Ovary (tissue), 9 donors: ENCODE measurements around the gene ZNF821. TPM values are rescaled to one million over a fixed set of nuclear protein-coding genes. Genes with fewer than 3 reads are reported as not detected.
"Not testable (repeated sequence)": the region's sequence is repeated elsewhere in the genome, so short reads cannot be mapped to it uniquely, and the experiment has no call there.

Experiments
- DNase-seq, 5 donors: peaks; one replicate each; pipeline ENCODE4 v3.0.0-alpha.2; 2019 to 2020
- H3K27ac ChIP-seq, 2 donors: fragments of 200-600 bp; one replicate each; pipeline versions ENCODE4 v1.5.1 to v1.8.0; 2019 to 2022
- H3K27me3 ChIP-seq: fragments of 200-600 bp; one replicate; pipeline ENCODE4 v1.8.0; 2022
- H3K36me3 ChIP-seq: fragments of 200-600 bp; sonication (generic); one replicate; pipeline ENCODE4 v1.5.1; 2019
- H3K4me1 ChIP-seq: one replicate; pipeline ENCODE4 v1.8.1; 2013; ENCODE audit warnings: mild to moderate bottlenecking, moderate library complexity; ENCODE audit not compliant: insufficient read depth
- H3K4me3 ChIP-seq: fragments of 200-600 bp; sonication (generic); one replicate; pipeline ENCODE4 v1.5.1; 2017
- H3K9me3 ChIP-seq, 2 donors: fragments of 200-600 bp in 1 of 2; sonication (generic) in 1 of 2; one replicate each; pipeline versions ENCODE4 v1.5.1 to v1.8.1; 2013 to 2019; ENCODE audit warnings: mild to moderate bottlenecking in 1 of 2, moderate library complexity in 1 of 2
- EP300 ChIP-seq: sonication (generic); formaldehyde crosslinking; IDR thresholded peaks from one replicate; pipeline ENCODE4 v1.6.1; 2017; ENCODE audit warnings: antibody characterized with exemption
- POLR2A ChIP-seq: fragments of 450-650 bp; IDR thresholded peaks from one replicate; pipeline ENCODE4 v1.6.1; 2017; ENCODE audit warnings: antibody characterized with exemption, mild to moderate bottlenecking, moderate library complexity
- WGBS, 3 donors: extraction: QIAGEN DNeasy Blood & Tissue Kit in 1 of 3; methylation state at CpG; one replicate each; pipeline versions ENCODE4 v1.1.5 to v1.1.7; 2013 to 2017; 5-methylcytosine and 5-hydroxymethylcytosine counted together
- intact Hi-C, 4 donors: fragments of 100-400 bp; cut with DNase I; formaldehyde crosslinking; loops; one replicate each; pipeline versions ENCODE4 v1.11.0 to v1.15.1; 2022 to 2023
- polyA plus RNA-seq, 2 donors: library from polyadenylated mRNA; stranded (reverse); fragments of 200-250 nt in 1 of 2; fragments of 350-450 nt in 1 of 2; fragmentation: Illumina TruSeq in 1 of 2; extraction: RNeasy Lipid Tissue Mini Kit (QIAGEN cat#74804) in 1 of 2; gene quantifications; one replicate each; pipeline ENCODE4 v1.2.3, GENCODE V29; 2013 to 2014
- total RNA-seq, 7 donors: library from RNA; depleted of rRNA in 2 of 7; stranded (reverse); fragments of >200 nt in 2 of 7; fragmentation: NEBNext Ultra II Directional in 3 of 7; extraction: Animal tissue kit (Norgen Biotek cat#: 25700) in 3 of 7; gene quantifications; one replicate each; pipeline versions ENCODE4 v1.1.0 to v1.2.4, GENCODE V29; 2016 to 2023
- TF ChIP-seq, protein P1 (sequence below), 3 donors: fragments of 450-650 bp in 2 of 3; fragments of 200-600 bp in 1 of 3; IDR thresholded peaks; one replicate each; pipeline versions ENCODE4 v1.5.1 to v1.8.0; 2016 to 2022; ENCODE audit warnings: antibody characterized with exemption in 3 of 3, mild to moderate bottlenecking in 1 of 3
- donor health status: DM: no; HTN: no; CAD: no; lungs with moderate emphysema.
- donor health status: DM: no; HTN: no; CAD: no.
- donor health status: Bipolar disorder and iron deficiency.
- donor health status: DM: yes; HTN: yes; CAD: no.
- donor health status: DM: no; HTN: no; CAD: no.
- donor health status: DM: yes; HTN: yes; CAD: no.

The ZNF821 gene
- total and polyA plus RNA-seq, 9 donors, result 7.6 to 14.1 (median 11.7) TPM

- H3K36me3 ChIP-seq, result no peaks in the 10 kb centered on the region
- no peaks in the 10 kb centered on the region for H3K4me1 ChIP-seq
- no peak overlapping the region for H3K4me3 ChIP-seq
- no peak for DNase-seq
- intact Hi-C loops, result no loop called here
- no peak overlapping the region for H3K27ac ChIP-seq
- TF ChIP-seq POLR2A (no peak), EP300 (no peak)
- TF ChIP-seq, protein P1, sequence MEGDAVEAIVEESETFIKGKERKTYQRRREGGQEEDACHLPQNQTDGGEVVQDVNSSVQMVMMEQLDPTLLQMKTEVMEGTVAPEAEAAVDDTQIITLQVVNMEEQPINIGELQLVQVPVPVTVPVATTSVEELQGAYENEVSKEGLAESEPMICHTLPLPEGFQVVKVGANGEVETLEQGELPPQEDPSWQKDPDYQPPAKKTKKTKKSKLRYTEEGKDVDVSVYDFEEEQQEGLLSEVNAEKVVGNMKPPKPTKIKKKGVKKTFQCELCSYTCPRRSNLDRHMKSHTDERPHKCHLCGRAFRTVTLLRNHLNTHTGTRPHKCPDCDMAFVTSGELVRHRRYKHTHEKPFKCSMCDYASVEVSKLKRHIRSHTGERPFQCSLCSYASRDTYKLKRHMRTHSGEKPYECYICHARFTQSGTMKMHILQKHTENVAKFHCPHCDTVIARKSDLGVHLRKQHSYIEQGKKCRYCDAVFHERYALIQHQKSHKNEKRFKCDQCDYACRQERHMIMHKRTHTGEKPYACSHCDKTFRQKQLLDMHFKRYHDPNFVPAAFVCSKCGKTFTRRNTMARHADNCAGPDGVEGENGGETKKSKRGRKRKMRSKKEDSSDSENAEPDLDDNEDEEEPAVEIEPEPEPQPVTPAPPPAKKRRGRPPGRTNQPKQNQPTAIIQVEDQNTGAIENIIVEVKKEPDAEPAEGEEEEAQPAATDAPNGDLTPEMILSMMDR (IDR thresholded peaks at IDR 0.05), result no peak
- H3K27me3 ChIP-seq, result no peaks in the 10 kb centered on the region
- H3K9me3 ChIP-seq, result no peaks in the 10 kb centered on the region
- 94 to 97% (median 95%) methylated on average over 3 of the region's 3 CpGs for WGBS, 3 donors
These were observed 16.0 kb downstream of the ZNF821 start for GRCh38 chr16:71867939-71868338.

DNA sequence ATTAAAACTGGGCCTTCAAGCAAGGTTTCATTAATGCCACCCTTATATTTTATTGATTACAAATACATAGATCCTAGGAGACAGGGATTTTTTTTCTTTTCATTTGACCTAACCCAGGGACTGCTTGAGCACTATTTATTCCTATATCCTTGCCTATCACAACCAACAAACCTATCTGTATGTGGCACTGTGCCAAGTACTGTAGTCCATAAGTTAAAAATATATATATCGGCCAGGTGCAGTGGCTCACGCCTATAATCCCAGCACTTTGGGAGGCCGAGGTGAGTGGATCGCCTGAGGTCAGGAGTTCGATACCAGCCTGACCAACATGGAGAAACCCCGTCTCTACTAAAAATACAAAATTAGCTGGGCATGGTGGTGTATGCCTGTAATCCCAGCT, 16.8 kb downstream of the ZNF821 start:
- intact Hi-C loops, H3K36me3 ChIP-seq: not testable (repeated sequence)
- 94 to 96% (median 95%) methylated on average over 6 of the region's 6 CpGs for WGBS, 3 donors

DNA sequence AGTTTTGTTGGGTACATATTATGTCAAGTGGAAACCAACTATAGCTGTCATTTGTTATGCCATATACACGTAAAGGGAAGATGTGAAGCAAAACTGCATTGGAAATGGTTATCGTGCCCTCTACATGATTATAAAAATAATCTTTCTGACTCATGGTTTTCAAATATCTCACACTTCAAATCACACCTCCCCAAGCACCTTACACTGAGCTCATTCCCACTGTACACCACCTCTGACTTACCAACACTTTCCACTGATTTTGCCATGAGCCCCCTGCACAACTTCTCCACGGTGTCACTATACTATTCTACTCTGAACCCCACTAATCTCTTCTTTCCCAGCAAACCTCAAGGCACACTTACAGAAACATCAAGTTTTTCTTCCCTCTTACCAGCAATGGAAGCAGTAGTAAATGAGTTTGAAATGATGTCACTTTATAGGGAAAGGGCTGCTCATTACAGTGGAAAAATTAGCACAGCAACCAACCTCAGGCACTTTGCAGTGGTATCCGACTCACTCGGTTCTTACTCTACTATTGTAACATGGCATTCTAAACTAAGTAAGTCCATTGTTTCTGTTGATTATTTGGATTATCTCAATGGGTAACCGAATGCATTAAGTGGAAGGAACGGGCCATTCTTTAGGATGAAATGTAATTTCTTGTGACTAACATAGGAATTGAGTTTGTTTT, 18.7 kb downstream of the ZNF821 start:
- H3K36me3 ChIP-seq, result no peaks in the 10 kb centered on the region
- H3K4me1 ChIP-seq, result no peaks in the 10 kb centered on the region
- WGBS, 3 donors, result 75 to 92% (median 89%) methylated on average over 7 of the region's 7 CpGs
- H3K4me3 ChIP-seq, result no peak overlapping the region
- TF ChIP-seq EP300 (no peak), POLR2A (no peak)
- TF ChIP-seq, protein P1 (IDR thresholded peaks at IDR 0.05), result no peak
- H3K9me3 ChIP-seq, result no peaks in the 10 kb centered on the region
- DNase-seq, result no peak
- no peaks in the 10 kb centered on the region for H3K27me3 ChIP-seq
- H3K27ac ChIP-seq, result no peak overlapping the region
- intact Hi-C loops, result no loop called here

More for the DNA sequence above, 16.8 kb downstream of the ZNF821 start:
- H3K27ac ChIP-seq, H3K4me1 ChIP-seq, H3K9me3 ChIP-seq, DNase-seq, H3K27me3 ChIP-seq, H3K4me3 ChIP-seq: not testable (repeated sequence)

GRCh38 chr16:71863995-71864394, 20.0 kb downstream of the ZNF821 start:
- Histone ChIP-seq H3K27ac (no peak overlapping the region), H3K4me1 (no peaks in the 10 kb centered on the region), H3K36me3 (no peaks in the 10 kb centered on the region), H3K4me3 (no peak overlapping the region), H3K9me3 (no peaks in the 10 kb centered on the region), H3K27me3 (no peaks in the 10 kb centered on the region)
- no peak for DNase-seq
- intact Hi-C loops, result no loop called here
- WGBS, 3 donors, result 91 to 95% (median 94%) methylated on average over 5 of the region's 5 CpGs
- TF ChIP-seq, protein P1 (IDR thresholded peaks at IDR 0.05), result no peak
- TF ChIP-seq EP300, result no peak
- TF ChIP-seq POLR2A, result no peak

DNA sequence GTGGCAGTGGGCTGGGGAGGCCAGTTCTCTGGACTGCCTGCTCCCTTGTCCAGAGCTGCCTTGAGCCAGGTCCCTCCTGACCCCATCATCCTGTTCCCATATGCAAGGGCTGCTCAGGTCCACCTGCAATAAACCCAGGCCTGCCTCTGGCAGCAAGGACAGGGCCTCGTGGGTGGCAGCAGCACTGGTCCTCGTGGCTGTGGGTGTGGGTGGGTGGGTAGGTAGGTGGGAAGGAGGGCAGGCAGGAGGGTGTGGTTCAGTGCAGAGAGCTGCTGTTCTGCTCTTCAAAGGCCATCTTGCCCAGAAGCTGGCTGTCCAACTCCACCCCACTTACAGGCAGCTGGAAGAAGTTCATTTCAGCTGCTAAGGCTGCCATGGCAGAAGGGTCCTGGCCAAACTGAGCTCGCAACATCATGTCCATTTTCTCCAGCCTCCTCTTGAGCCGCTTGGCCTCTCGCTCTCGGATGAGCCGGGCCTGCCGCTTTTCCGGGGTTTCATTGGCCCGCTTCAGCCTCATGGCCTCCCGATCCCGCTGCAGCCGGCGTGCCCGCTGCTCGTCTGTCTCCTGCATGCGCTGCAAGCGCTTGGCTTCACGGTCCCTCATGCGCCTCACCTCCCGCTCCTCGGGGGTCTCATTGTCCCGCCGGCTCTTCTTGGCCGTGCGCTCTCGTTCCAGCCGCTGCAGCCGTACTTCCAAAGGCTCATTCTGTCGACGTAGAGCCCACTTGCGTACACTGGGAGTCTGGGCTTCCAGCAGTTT, 24.0 kb downstream of the ZNF821 start:
- TF ChIP-seq EP300 (no peak), POLR2A (no peak)
- TF ChIP-seq, protein P1 (IDR thresholded peaks at IDR 0.05), result no peak
- no peaks in the 10 kb centered on the region for H3K36me3 ChIP-seq

More for the DNA sequence above, 24.0 kb downstream of the ZNF821 start:
- intact Hi-C loops, result no loop called here
- DNase-seq, result no peak
- no peaks in the 10 kb centered on the region for H3K27me3 ChIP-seq
- WGBS, 3 donors, result 94% methylated on average over 32 of the region's 32 CpGs
- no peak overlapping the region for H3K27ac ChIP-seq
- H3K4me1 ChIP-seq, result peaks cover 2% of the 10 kb centered on the region
- H3K4me3 ChIP-seq, result no peak overlapping the region
- H3K9me3 ChIP-seq, result no peaks in the 10 kb centered on the region
